Suprapubic skin (tissue), 4 donors: ENCODE data around the gene CGAS. TPM values are rescaled to one million over a fixed set of nuclear protein-coding genes. Genes with fewer than 3 reads are reported as not detected.
A peak's percentile ranks its signal among the peaks of the same experiment; 100 is the strongest.
"Not testable (repeated sequence)": the region's sequence is repeated elsewhere in the genome, so short reads cannot be mapped to it uniquely, and the experiment has no call there.

Source experiments
- DNase-seq, 2 donors: peaks; one replicate each; pipeline ENCODE4 v3.0.0-alpha.2; 2019; ENCODE audit warnings: low spot score in 2 of 2
- H3K27ac ChIP-seq: fragments of 200-600 bp; sonication (generic); one replicate; pipeline ENCODE4 v1.5.1; 2019
- H3K27me3 ChIP-seq: fragments of 200-600 bp; sonication (generic); one replicate; pipeline ENCODE4 v1.5.1; 2019
- H3K36me3 ChIP-seq: fragments of 200-600 bp; sonication (generic); one replicate; pipeline ENCODE4 v1.5.1; 2019
- H3K4me1 ChIP-seq: fragments of 200-600 bp; sonication (generic); one replicate; pipeline ENCODE4 v1.5.1; 2019
- H3K4me3 ChIP-seq: fragments of 200-600 bp; sonication (generic); one replicate; pipeline ENCODE4 v1.5.1; 2019; ENCODE audit warnings: mild to moderate bottlenecking
- H3K9me3 ChIP-seq: fragments of 200-600 bp; sonication (generic); one replicate; pipeline ENCODE4 v1.5.1; 2019
- CTCF ChIP-seq, 2 donors: fragments of 200-600 bp in 1 of 2; fragments of 450-650 bp in 1 of 2; sonication (generic) in 1 of 2; IDR thresholded peaks; one replicate each; pipeline ENCODE4 v1.5.1; 2016 to 2019; ENCODE audit warnings: antibody characterized with exemption in 2 of 2, mild to moderate bottlenecking in 1 of 2, moderate library complexity in 1 of 2
- EP300 ChIP-seq: sonication (generic); formaldehyde crosslinking; IDR thresholded peaks from one replicate; pipeline ENCODE4 v1.6.1; 2017; ENCODE audit warnings: antibody characterized with exemption
- POLR2A ChIP-seq, 2 donors: fragments of 450-650 bp; IDR thresholded peaks; one replicate each; pipeline ENCODE4 v1.6.1; 2017; ENCODE audit warnings: antibody characterized with exemption in 2 of 2, mild to moderate bottlenecking in 2 of 2, moderate library complexity in 2 of 2
- POLR2AphosphoS5 ChIP-seq, 3 donors: sonication (generic); formaldehyde crosslinking; IDR thresholded peaks; one replicate each; pipeline ENCODE4 v1.6.1; 2017; ENCODE audit warnings: antibody characterized with exemption in 3 of 3
- WGBS: methylation state at CpG from one replicate; pipeline ENCODE4 v1.1.5; 2018; 5-methylcytosine and 5-hydroxymethylcytosine counted together
- total RNA-seq, 4 donors: library from RNA; depleted of rRNA; stranded (reverse); fragments of >200 nt; gene quantifications; one replicate each; pipeline ENCODE4 v1.1.0, GENCODE V29; 2016

The CGAS gene
- total RNA-seq, 4 donors from 2014 or later: 0.79 to 4.3 (median 1.6) TPM

GRCh38 chr6:73481969-73482368 lies 29.9 kb upstream of the CGAS start:
- H3K27me3 ChIP-seq: no peaks in the 10 kb centered on the region
- 89% methylated on average over 12 of the region's 12 CpGs for WGBS
- peaks cover 98% of the 10 kb centered on the region for H3K36me3 ChIP-seq

GRCh38 chr6:73477407-73477806 lies 25.3 kb upstream of the CGAS start:
- no peak overlapping the region for H3K27ac ChIP-seq
- no peak for DNase-seq
- TF ChIP-seq POLR2AphosphoS5 (IDR thresholded peaks at IDR 0.05): no peak
- TF ChIP-seq EP300: no peak
- no peak for TF ChIP-seq CTCF (IDR thresholded peaks at IDR 0.05)
- TF ChIP-seq POLR2A (IDR thresholded peaks at IDR 0.05): no peak
- H3K9me3 ChIP-seq: no peaks in the 10 kb centered on the region
- 97% methylated on average over 4 of the region's 4 CpGs for whole genome bisulfite sequencing
- peaks cover 95% of the 10 kb centered on the region for H3K36me3 ChIP-seq
- no peak overlapping the region for H3K4me3 ChIP-seq
- H3K4me1 ChIP-seq: no peaks in the 10 kb centered on the region
- no peaks in the 10 kb centered on the region for H3K27me3 ChIP-seq

More at GRCh38 chr6:73481969-73482368, 29.9 kb upstream of the CGAS start:
- Histone ChIP-seq H3K4me3 (no peak overlapping the region), H3K9me3 (no peaks in the 10 kb centered on the region), H3K4me1 (no peaks in the 10 kb centered on the region), H3K27ac (no peak overlapping the region)
- no peak for TF ChIP-seq POLR2A (IDR thresholded peaks at IDR 0.05)
- DNase-seq: no peak

GRCh38 chr6:73476723-73477122 lies 24.6 kb upstream of the CGAS start:
- H3K27ac ChIP-seq: no peak overlapping the region
- no peaks in the 10 kb centered on the region for H3K9me3 ChIP-seq
- no peak for DNase-seq
- H3K27me3 ChIP-seq: no peaks in the 10 kb centered on the region
- peaks cover 93% of the 10 kb centered on the region for H3K36me3 ChIP-seq
- no peak overlapping the region for H3K4me3 ChIP-seq
- TF ChIP-seq CTCF (IDR thresholded peaks at IDR 0.05) (no peak), EP300 (no peak), POLR2A (IDR thresholded peaks at IDR 0.05) (no peak), POLR2AphosphoS5 (IDR thresholded peaks at IDR 0.05) (no peak)
- no peaks in the 10 kb centered on the region for H3K4me1 ChIP-seq
- WGBS: 96% methylated on average over 10 of the region's 10 CpGs

- Histone ChIP-seq H3K27ac (no peak overlapping the region), H3K4me3 (no peak overlapping the region), H3K36me3 (peaks cover 93% of the 10 kb centered on the region), H3K9me3 (no peaks in the 10 kb centered on the region), H3K4me1 (no peaks in the 10 kb centered on the region), H3K27me3 (no peaks in the 10 kb centered on the region)
- TF ChIP-seq CTCF (IDR thresholded peaks at IDR 0.05): no peak
- TF ChIP-seq POLR2A (IDR thresholded peaks at IDR 0.05): no peak
- no peak for TF ChIP-seq EP300
- TF ChIP-seq POLR2AphosphoS5 (IDR thresholded peaks at IDR 0.05): no peak
- no peak for DNase-seq
- 90% methylated on average over 2 of the region's 2 CpGs for whole genome bisulfite sequencing
Measured at GRCh38 chr6:73471686-73472290, 19.7 kb upstream of the CGAS start.

GRCh38 chr6:73461537-73462350 lies 9.6 kb upstream of the CGAS start, which contains the start of gene MTO1:
Gene MTO1, plus strand, starts transcription at chr6:73461737. Its CDS starts 118 bp downstream, at chr6:73461855.
- peaks cover 10% of the 10 kb centered on the region for H3K36me3 ChIP-seq
- no peaks in the 10 kb centered on the region for H3K27me3 ChIP-seq
- H3K4me3 ChIP-seq: peak within 1 kb of the TSS; percentile 57
- TF ChIP-seq POLR2AphosphoS5 (IDR thresholded peaks at IDR 0.05) (peak in 2 of 3 donors; percentile 85 to 94), POLR2A (IDR thresholded peaks at IDR 0.05) (no peak)
- H3K27ac ChIP-seq: peak within 1 kb of the TSS; percentile 93
- peak; percentile 95 to 96 for DNase-seq
- 1% methylated on average over 36 of the region's 55 CpGs for WGBS
- peaks cover 17% of the 10 kb centered on the region for H3K4me1 ChIP-seq
- no peaks in the 10 kb centered on the region for H3K9me3 ChIP-seq

- 61% methylated on average over 5 of the region's 5 CpGs for WGBS
Measured at GRCh38 chr6:73460056-73460455, 8.0 kb upstream of the CGAS start.

GRCh38 chr6:73459474-73459873 lies 7.4 kb upstream of the CGAS start:
- DNase-seq, H3K4me3 ChIP-seq, H3K27ac ChIP-seq, H3K9me3 ChIP-seq, H3K27me3 ChIP-seq, H3K36me3 ChIP-seq: not testable (repeated sequence)
- WGBS: 69% methylated on average over 7 of the region's 7 CpGs
- peaks cover 17% of the 10 kb centered on the region for H3K4me1 ChIP-seq

More at GRCh38 chr6:73460056-73460455, 8.0 kb upstream of the CGAS start:
- TF ChIP-seq POLR2AphosphoS5 (IDR thresholded peaks at IDR 0.05): no peak
- TF ChIP-seq POLR2A (IDR thresholded peaks at IDR 0.05): no peak
- no peak for TF ChIP-seq CTCF (IDR thresholded peaks at IDR 0.05)
- TF ChIP-seq EP300: no peak
- Histone ChIP-seq H3K4me1 (peaks cover 17% of the 10 kb centered on the region), H3K27ac (no peak overlapping the region), H3K36me3 (no peaks in the 10 kb centered on the region), H3K4me3 (no peak overlapping the region), H3K27me3 (no peaks in the 10 kb centered on the region), H3K9me3 (no peaks in the 10 kb centered on the region)
- DNase-seq: no peak
